Measurements from ENCODE around the gene SORCS2. TPM values are rescaled to one million over a fixed set of nuclear protein-coding genes. Genes with fewer than 3 reads are reported as not detected.

Gene SORCS2
- total RNA-seq, 1 experiment from 2014 or later: not detected

DNA sequence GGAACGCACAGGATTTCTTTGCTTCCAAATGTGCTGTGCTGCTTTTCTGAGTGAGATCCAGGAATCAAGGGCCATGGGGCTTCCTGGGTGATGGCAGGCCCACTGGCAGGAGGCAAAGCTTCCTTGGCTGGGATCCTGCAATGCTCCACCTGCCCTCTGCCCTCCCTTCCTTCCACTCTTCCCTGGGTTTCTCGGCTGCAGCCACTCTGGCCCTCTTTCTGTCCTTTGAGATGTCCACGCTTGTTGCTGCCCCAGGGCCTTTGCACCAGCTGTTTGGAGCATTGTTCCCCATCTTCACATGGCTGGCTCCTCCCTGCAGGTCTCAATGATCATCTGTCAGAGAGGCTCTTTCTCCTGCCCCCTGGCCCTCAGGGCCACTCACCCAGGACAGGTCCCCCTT lies 163.5 kb downstream of the SORCS2 start:
- no peaks in the 10 kb centered on the region for H3K36me3 Mint-ChIP-seq (ENCODE audit: insufficient read depth, unreplicated experiment)
- no peaks in the 10 kb centered on the region for H3K9me3 Mint-ChIP-seq (ENCODE audit: low read depth, unreplicated experiment)
- TF ChIP-seq, protein P1, sequence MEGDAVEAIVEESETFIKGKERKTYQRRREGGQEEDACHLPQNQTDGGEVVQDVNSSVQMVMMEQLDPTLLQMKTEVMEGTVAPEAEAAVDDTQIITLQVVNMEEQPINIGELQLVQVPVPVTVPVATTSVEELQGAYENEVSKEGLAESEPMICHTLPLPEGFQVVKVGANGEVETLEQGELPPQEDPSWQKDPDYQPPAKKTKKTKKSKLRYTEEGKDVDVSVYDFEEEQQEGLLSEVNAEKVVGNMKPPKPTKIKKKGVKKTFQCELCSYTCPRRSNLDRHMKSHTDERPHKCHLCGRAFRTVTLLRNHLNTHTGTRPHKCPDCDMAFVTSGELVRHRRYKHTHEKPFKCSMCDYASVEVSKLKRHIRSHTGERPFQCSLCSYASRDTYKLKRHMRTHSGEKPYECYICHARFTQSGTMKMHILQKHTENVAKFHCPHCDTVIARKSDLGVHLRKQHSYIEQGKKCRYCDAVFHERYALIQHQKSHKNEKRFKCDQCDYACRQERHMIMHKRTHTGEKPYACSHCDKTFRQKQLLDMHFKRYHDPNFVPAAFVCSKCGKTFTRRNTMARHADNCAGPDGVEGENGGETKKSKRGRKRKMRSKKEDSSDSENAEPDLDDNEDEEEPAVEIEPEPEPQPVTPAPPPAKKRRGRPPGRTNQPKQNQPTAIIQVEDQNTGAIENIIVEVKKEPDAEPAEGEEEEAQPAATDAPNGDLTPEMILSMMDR (IDR thresholded peaks at IDR 0.05; ENCODE audit: unreplicated experiment): no peak
- CTCF ChIA-PET: no interaction called here
- DNase-seq: no peak
- no TSS peak for BruUV-seq (replicated peaks)
- H3K4me3 Mint-ChIP-seq (ENCODE audit: low read depth, unreplicated experiment): no peak overlapping the region
- H3K27ac Mint-ChIP-seq (ENCODE audit: unreplicated experiment): no peak overlapping the region
- intact Hi-C loops (cut with micrococcal nuclease; ENCODE audit: unreplicated experiment): no loop called here
- H3K27me3 Mint-ChIP-seq (ENCODE audit: unreplicated experiment): peaks cover 57% of the 10 kb centered on the region
- peaks cover 7% of the 10 kb centered on the region for H3K4me1 Mint-ChIP-seq (ENCODE audit: low read depth, unreplicated experiment)

DNA sequence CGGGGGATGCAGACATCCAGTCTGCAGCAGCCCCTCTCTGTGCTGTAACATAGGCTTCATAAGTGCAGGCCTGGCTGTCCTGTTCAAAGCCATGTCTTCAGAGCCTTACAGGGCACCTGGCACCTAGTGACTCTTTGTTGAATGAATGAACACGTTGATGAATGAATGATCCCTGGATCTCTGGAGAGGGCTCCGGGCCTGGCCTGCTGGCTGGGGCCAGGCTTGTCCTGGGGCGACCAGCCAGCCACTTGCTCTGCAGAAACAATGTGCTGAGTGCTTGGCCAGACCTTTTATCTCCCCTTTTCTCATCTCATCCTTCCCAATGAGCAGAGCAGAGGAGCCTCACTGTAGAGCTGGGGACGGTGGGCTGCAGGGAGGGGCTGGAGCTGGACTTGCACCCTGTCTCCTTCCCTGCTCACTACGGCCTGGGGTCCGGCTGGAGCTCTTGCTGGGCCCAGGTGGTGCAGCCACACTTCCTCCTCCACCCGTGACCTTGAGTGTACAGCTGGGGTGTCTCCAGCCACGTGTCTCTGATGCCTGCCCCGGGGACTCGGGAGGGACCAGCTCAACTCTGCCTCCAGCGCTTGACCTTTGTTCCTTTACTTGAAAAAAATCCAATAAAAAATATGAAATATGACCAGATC lies 164.5 kb downstream of the SORCS2 start:
- intact Hi-C loops (cut with micrococcal nuclease; ENCODE audit: unreplicated experiment): no loop called here
- TF ChIP-seq, protein P1 (IDR thresholded peaks at IDR 0.05; ENCODE audit: unreplicated experiment): no peak

GRCh38 chr4:7357323-7357722 lies 165.0 kb downstream of the SORCS2 start:
- TF ChIP-seq, protein P1 (IDR thresholded peaks at IDR 0.05; ENCODE audit: unreplicated experiment): no peak
- DNase-seq: no peak
- CTCF ChIA-PET: no interaction called here
- peaks cover 7% of the 10 kb centered on the region for H3K4me1 Mint-ChIP-seq (ENCODE audit: low read depth, unreplicated experiment)
- H3K4me3 Mint-ChIP-seq (ENCODE audit: low read depth, unreplicated experiment): no peak overlapping the region
- intact Hi-C loops (cut with micrococcal nuclease; ENCODE audit: unreplicated experiment): no loop called here
- peaks cover 41% of the 10 kb centered on the region for H3K27me3 Mint-ChIP-seq (ENCODE audit: unreplicated experiment)
- no peaks in the 10 kb centered on the region for H3K36me3 Mint-ChIP-seq (ENCODE audit: insufficient read depth, unreplicated experiment)
- H3K9me3 Mint-ChIP-seq (ENCODE audit: low read depth, unreplicated experiment): no peaks in the 10 kb centered on the region
- no peak overlapping the region for H3K27ac Mint-ChIP-seq (ENCODE audit: unreplicated experiment)
- BruUV-seq (replicated peaks): no TSS peak

More for the DNA sequence above, 164.5 kb downstream of the SORCS2 start:
- BruUV-seq (replicated peaks): no TSS peak
- CTCF ChIA-PET: no interaction called here
- DNase-seq: no peak
- Mint-ChIP-seq H3K9me3 (ENCODE audit: low read depth, unreplicated experiment) (no peaks in the 10 kb centered on the region), H3K36me3 (ENCODE audit: insufficient read depth, unreplicated experiment) (no peaks in the 10 kb centered on the region), H3K27me3 (ENCODE audit: unreplicated experiment) (peaks cover 47% of the 10 kb centered on the region), H3K4me3 (ENCODE audit: low read depth, unreplicated experiment) (no peak overlapping the region), H3K4me1 (ENCODE audit: low read depth, unreplicated experiment) (peaks cover 7% of the 10 kb centered on the region), H3K27ac (ENCODE audit: unreplicated experiment) (no peak overlapping the region)

- Mint-ChIP-seq H3K9me3 (ENCODE audit: low read depth, unreplicated experiment) (no peaks in the 10 kb centered on the region), H3K36me3 (ENCODE audit: insufficient read depth, unreplicated experiment) (no peaks in the 10 kb centered on the region), H3K4me1 (ENCODE audit: low read depth, unreplicated experiment) (peaks cover 7% of the 10 kb centered on the region), H3K27ac (ENCODE audit: unreplicated experiment) (no peak overlapping the region), H3K27me3 (ENCODE audit: unreplicated experiment) (peaks cover 32% of the 10 kb centered on the region), H3K4me3 (ENCODE audit: low read depth, unreplicated experiment) (no peak overlapping the region)
- TF ChIP-seq, protein P1 (IDR thresholded peaks at IDR 0.05; ENCODE audit: unreplicated experiment): no peak
- no TSS peak for BruUV-seq (replicated peaks)
- CTCF ChIA-PET: interaction anchor here (1.0 kb wide), 1 partner anchor 9 kb away, joined by 3 read pairs; no protein-coding TSS in a partner anchor
- intact Hi-C loops (cut with micrococcal nuclease; ENCODE audit: unreplicated experiment): no loop called here
- peak; percentile 38 for DNase-seq
Measured at GRCh38 chr4:7358100-7358735, 165.9 kb downstream of the SORCS2 start.
